Progenitor cell of endocrine pancreas (in vitro differentiated cells): ENCODE measurements around the gene GRM4. TPM values are rescaled to one million over a fixed set of nuclear protein-coding genes. Genes with fewer than 3 reads are reported as not detected.

ENCODE experiments used
- DNase-seq: peaks from one replicate; pipeline ENCODE4 v3.0.0; 2021; ENCODE audit warnings: low spot score; ENCODE audit not compliant: unreplicated experiment
- H3K27ac Mint-ChIP-seq: 2 replicates; pipeline ENCODE4 v1.8.0; 2021; ENCODE audit warnings: mild to moderate bottlenecking, moderate library complexity, mixed read lengths
- H3K27me3 Mint-ChIP-seq: 2 replicates; pipeline ENCODE4 v1.8.0; 2021; ENCODE audit warnings: mixed read lengths
- H3K36me3 Mint-ChIP-seq: 2 replicates; pipeline ENCODE4 v1.8.0; 2022; ENCODE audit warnings: mixed read lengths; ENCODE audit not compliant: insufficient read depth
- H3K4me1 Mint-ChIP-seq: 2 replicates; pipeline ENCODE4 v1.8.0; 2021; ENCODE audit warnings: low read depth, mixed read lengths
- H3K4me3 Mint-ChIP-seq: 2 replicates; pipeline ENCODE4 v1.8.0; 2021; ENCODE audit warnings: low read depth, mild to moderate bottlenecking, moderate library complexity, mixed read lengths
- H3K9me3 Mint-ChIP-seq: 2 replicates; pipeline ENCODE4 v1.8.0; 2021; ENCODE audit warnings: low read depth, mixed read lengths
- total RNA-seq: library from RNA; stranded (reverse); gene quantifications from 2 replicates; pipeline ENCODE4 v1.2.1, GENCODE V29; 2021
- TF ChIP-seq, protein P1 (sequence below): fragments of 200-600 bp; sonication (generic); IDR thresholded peaks from one replicate; pipeline ENCODE4 v1.5.0; 2021; ENCODE audit warnings: antibody characterized with exemption, mild to moderate bottlenecking; ENCODE audit not compliant: unreplicated experiment

The GRM4 gene
- total RNA-seq, 1 donor from 2014 or later, result 0.38 TPM

DNA sequence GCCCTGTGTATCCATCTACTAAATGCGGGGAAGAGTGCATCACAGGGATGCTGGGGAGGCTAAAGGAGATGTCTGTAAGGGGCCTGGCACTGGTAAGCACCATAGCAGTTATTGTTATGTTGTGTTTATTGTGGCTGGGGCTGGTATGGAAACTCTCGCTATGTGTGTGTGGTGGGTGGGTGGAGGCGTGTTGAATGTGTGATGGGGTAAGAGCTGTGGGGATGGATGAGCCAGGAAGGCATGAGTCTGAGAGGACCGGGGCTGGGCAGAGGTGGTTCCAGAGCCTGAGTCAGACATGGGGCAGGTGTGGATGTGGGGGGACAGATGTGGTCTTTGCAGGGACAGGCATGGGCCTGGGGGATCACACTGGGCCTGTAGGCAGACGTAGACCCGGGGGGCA lies 88.1 kb downstream of the GRM4 start:
- H3K4me1 Mint-ChIP-seq, result peaks cover 1% of the 10 kb centered on the region
- no peak for DNase-seq
- H3K27me3 Mint-ChIP-seq, result peaks cover 26% of the 10 kb centered on the region
- TF ChIP-seq, protein P1, sequence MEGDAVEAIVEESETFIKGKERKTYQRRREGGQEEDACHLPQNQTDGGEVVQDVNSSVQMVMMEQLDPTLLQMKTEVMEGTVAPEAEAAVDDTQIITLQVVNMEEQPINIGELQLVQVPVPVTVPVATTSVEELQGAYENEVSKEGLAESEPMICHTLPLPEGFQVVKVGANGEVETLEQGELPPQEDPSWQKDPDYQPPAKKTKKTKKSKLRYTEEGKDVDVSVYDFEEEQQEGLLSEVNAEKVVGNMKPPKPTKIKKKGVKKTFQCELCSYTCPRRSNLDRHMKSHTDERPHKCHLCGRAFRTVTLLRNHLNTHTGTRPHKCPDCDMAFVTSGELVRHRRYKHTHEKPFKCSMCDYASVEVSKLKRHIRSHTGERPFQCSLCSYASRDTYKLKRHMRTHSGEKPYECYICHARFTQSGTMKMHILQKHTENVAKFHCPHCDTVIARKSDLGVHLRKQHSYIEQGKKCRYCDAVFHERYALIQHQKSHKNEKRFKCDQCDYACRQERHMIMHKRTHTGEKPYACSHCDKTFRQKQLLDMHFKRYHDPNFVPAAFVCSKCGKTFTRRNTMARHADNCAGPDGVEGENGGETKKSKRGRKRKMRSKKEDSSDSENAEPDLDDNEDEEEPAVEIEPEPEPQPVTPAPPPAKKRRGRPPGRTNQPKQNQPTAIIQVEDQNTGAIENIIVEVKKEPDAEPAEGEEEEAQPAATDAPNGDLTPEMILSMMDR, result no peak
- H3K27ac Mint-ChIP-seq, result peak overlapping the region; percentile 13
- no peak overlapping the region for H3K4me3 Mint-ChIP-seq
- no peaks in the 10 kb centered on the region for H3K9me3 Mint-ChIP-seq
- no peaks in the 10 kb centered on the region for H3K36me3 Mint-ChIP-seq

- no peaks in the 10 kb centered on the region for H3K9me3 Mint-ChIP-seq
- no peak overlapping the region for H3K27ac Mint-ChIP-seq
- H3K4me3 Mint-ChIP-seq, result no peak overlapping the region
- peaks cover 26% of the 10 kb centered on the region for H3K27me3 Mint-ChIP-seq
- H3K4me1 Mint-ChIP-seq, result peaks cover 1% of the 10 kb centered on the region
- DNase-seq, result no peak
- no peaks in the 10 kb centered on the region for H3K36me3 Mint-ChIP-seq
- TF ChIP-seq, protein P1, result no peak
Measured at GRCh38 chr6:34057191-34057590, 88.7 kb downstream of the GRM4 start.

DNA sequence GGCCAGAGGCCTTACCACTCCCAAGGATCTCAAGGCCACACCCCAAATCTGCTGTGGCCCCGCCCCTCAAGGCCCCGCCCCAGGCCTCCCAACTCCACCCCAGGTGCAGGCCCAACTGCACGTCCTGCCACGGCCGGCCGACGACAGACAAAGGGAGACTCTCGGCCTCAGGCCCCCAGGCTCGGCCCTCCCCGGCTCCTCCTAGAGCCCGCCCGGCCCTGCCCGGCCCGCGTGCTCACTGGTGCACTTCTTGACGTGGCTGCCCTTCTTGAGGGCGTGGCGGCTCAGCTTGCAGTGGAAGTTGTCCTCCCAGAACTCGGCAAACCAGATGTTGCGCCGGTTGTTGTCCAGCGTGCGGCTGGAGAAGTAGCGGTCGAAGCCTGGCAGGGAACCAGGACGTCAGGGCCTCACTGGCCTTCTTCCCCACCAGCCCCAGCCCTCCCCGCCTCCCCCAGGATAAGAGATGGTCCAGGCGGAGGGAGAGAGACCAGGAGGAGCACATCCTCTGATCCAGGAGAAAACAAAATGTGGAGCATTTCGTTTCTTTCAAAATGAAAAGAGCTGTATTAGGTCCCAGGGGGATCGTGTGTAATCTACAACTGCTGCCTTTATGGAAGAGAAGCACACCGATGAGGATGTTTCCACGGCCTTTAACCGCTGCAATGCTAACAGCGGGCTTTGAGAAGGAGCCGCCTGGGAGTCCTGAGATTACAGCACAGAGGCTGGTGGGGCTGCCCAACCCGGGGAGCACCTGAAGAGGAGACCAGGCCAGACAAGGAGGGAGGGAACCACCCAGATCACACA lies 89.4 kb downstream of the GRM4 start:
- Mint-ChIP-seq H3K27ac (peak overlapping the region; percentile 52), H3K4me1 (peaks cover 1% of the 10 kb centered on the region), H3K27me3 (peaks cover 28% of the 10 kb centered on the region), H3K9me3 (no peaks in the 10 kb centered on the region), H3K36me3 (no peaks in the 10 kb centered on the region), H3K4me3 (no peak overlapping the region)
- TF ChIP-seq, protein P1, result no peak
- no peak for DNase-seq

DNA sequence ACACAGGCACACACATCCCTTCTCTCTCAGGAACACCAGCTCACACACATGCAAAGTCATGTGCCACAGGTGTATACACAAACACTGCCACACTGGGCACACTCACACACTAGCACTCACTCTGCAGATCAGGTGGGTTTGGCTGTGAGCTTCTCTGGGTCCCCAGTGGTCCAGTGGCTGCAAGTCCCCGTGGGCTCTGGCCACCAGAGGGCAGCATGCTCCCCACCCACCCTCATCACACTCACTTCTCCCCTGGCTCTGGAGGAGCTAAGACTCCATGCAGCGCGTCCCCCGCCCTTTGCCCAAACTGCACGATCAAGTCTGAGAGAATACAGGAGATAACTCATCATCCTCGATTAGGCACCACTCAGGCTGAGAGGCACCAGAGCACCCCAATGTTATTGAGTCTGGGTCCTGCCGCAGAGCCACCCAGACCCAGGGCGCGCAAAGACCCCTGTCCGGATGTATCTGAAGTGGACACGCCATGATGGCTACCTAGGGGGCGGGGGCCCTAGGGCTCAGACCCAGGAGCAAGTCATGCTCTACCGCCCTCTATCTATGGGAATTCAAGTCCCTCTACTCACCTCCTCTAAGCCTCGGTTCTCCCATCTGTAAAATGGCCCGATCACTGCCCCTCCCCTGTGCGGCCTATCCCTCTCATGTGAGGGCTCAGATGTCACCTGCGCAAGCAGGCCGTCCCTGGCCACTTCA lies 90.5 kb downstream of the GRM4 start:
- Mint-ChIP-seq H3K27ac (no peak overlapping the region), H3K36me3 (no peaks in the 10 kb centered on the region), H3K4me1 (peaks cover 1% of the 10 kb centered on the region), H3K27me3 (peaks cover 26% of the 10 kb centered on the region), H3K9me3 (no peaks in the 10 kb centered on the region), H3K4me3 (no peak overlapping the region)
- TF ChIP-seq, protein P1, result peak; percentile 93
- peak; percentile 51 for DNase-seq

DNA sequence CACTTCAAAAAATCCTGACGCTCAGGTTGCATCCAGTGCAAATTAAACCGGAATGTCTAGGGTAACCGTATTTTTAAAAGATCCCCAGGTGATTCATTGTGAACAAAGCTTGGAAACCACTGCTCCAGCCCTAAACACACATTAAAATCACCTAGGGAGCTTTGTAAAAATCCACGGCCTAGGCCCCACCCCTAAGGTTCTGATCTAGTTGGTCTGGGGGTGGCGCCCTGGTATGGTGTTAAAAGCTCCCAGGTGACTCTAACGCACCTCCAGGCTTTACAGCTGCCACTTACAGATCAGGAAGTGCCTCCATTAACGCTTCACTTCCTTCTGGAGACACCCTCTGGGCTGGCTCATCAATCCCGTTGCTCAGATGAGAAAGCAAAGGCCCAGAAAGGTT lies 92.2 kb downstream of the GRM4 start:
- Mint-ChIP-seq H3K4me3 (no peak overlapping the region), H3K9me3 (no peaks in the 10 kb centered on the region), H3K27me3 (peaks cover 35% of the 10 kb centered on the region), H3K36me3 (no peaks in the 10 kb centered on the region), H3K27ac (no peak overlapping the region), H3K4me1 (peaks cover 1% of the 10 kb centered on the region)
- no peak for DNase-seq
- TF ChIP-seq, protein P1, result no peak
